Measurements from ENCODE around the gene ADGRL3.

ADGRL3 gene

DNA sequence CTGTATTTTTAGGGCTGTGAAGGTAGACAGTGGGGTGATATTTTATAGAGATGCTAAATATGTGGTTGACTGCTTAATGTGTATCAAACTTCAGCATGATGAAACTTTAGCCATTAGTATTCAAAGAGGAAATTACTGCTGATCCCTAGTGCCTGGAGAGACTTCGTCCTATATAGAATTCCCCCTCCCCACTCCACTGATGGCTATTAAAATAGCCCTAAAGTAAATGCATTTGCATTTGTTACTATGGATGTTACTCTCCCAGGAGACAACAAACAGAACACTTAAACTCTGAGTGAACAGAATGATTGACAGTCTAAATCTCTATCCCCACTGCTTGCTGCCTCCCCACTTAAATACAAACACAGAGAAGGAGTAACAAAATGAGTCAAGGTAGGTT lies 39.1 kb downstream of the ADGRL3 start:
- DNase-seq (ENCODE audit: extremely low read depth, low read depth): no peak
- TF ChIP-seq, protein P1, sequence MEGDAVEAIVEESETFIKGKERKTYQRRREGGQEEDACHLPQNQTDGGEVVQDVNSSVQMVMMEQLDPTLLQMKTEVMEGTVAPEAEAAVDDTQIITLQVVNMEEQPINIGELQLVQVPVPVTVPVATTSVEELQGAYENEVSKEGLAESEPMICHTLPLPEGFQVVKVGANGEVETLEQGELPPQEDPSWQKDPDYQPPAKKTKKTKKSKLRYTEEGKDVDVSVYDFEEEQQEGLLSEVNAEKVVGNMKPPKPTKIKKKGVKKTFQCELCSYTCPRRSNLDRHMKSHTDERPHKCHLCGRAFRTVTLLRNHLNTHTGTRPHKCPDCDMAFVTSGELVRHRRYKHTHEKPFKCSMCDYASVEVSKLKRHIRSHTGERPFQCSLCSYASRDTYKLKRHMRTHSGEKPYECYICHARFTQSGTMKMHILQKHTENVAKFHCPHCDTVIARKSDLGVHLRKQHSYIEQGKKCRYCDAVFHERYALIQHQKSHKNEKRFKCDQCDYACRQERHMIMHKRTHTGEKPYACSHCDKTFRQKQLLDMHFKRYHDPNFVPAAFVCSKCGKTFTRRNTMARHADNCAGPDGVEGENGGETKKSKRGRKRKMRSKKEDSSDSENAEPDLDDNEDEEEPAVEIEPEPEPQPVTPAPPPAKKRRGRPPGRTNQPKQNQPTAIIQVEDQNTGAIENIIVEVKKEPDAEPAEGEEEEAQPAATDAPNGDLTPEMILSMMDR (IDR thresholded peaks at IDR 0.05; ENCODE audit: low read depth, low read length, missing control alignments): no peak
- H3K4me3 ChIP-seq (replicated peaks; ENCODE audit: low read depth, low read length): no peak overlapping the region

DNA sequence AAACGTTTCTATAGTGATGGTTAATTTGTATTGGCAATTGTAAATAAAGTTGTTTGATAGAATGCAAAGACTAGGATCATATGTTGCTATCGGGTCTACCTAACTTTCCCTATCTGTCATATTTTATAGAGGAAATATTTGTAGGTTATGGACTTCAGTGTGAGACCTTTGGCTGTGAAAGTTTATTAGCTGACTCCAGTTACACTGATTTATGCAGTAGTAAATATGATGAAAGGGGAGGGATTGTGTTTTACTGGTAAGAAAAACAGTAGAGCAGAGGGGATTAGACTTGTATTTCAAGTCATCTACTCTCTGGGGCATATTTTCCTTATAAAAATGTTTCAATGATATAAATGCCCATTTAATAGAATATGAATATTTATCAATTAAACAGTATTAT lies 43.8 kb downstream of the ADGRL3 start:
- H3K4me3 ChIP-seq (replicated peaks; ENCODE audit: low read depth, low read length): no peak overlapping the region
- TF ChIP-seq, protein P1 (IDR thresholded peaks at IDR 0.05; ENCODE audit: low read depth, low read length, missing control alignments): no peak
- no peak for DNase-seq (ENCODE audit: extremely low read depth, low read depth)

DNA sequence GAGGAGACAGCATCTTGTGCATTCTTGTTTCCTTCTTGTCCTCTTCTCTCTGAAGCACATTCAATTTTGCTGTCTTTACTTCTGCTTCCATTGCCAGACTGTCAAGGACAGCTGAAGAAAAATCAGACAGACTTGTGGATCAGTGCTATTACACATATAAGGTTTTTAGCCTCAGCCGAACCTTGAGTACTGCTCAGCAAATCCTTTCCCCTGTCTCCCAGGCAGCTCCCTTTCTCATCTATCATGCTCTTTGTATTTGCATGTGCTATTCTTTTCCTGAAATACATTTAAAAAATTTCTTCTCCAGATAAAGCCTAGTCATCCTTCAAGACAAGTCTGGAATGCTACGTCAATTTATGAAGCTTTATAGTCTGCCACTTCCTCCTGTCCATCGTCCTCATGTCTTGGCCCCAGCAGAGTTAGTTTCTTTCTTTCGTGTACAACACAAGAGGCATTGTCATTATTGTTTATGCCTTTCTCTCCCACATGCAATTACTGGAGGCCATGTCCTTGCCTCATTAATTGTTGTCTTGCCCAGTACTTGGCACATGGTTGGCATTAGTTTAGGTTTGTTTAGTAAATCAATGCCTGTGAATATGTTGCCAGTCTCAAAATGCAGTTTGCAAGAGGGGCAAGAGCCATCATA lies 45.1 kb downstream of the ADGRL3 start:
- TF ChIP-seq, protein P1 (IDR thresholded peaks at IDR 0.05; ENCODE audit: low read depth, low read length, missing control alignments): no peak
- no peak overlapping the region for H3K4me3 ChIP-seq (replicated peaks; ENCODE audit: low read depth, low read length)
- no peak for DNase-seq (ENCODE audit: extremely low read depth, low read depth)

DNA sequence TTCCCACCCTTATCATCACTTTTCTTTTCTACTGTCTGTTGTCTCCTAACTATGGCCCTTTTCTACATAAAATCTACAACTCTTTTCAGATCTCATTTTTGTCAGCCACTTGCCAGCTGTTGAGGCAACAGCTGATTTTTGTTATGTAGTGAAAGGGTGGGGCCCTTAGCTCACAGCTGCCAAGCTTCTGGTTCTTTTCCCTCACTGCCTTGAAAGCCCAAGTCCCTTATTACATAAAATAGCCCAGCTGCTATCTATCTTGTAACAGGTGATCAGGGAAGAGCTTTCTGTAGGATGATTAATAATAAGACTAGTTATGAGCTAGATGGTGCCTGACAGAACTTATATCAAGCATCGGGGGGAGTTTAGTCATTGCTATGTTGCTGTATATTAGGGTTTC lies 45.9 kb downstream of the ADGRL3 start:
- TF ChIP-seq, protein P1 (IDR thresholded peaks at IDR 0.05; ENCODE audit: low read depth, low read length, missing control alignments): no peak
- no peak for DNase-seq (ENCODE audit: extremely low read depth, low read depth)
- H3K4me3 ChIP-seq (replicated peaks; ENCODE audit: low read depth, low read length): no peak overlapping the region

DNA sequence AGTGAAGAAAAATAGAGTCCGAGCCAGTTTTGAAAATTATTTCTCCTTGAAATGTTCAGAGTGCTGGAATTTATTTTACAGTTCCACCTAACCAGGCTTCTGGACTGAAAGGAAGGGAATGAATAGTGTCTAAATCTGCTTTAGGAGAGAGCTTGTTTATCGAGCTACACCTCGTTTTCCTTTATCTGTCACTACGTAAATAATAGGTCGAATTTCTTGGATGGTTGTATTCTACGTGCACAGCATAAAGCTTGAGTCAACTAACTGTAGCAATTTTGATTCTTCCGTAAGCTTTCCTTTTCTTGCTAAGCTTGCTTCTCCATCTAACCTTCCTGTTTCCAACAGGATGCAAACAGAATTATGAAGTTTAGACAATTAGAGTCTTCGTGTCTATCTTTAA lies 48.6 kb downstream of the ADGRL3 start:
- TF ChIP-seq, protein P1 (IDR thresholded peaks at IDR 0.05; ENCODE audit: low read depth, low read length, missing control alignments): no peak
- no peak for DNase-seq (ENCODE audit: extremely low read depth, low read depth)
- no peak overlapping the region for H3K4me3 ChIP-seq (replicated peaks; ENCODE audit: low read depth, low read length)

DNA sequence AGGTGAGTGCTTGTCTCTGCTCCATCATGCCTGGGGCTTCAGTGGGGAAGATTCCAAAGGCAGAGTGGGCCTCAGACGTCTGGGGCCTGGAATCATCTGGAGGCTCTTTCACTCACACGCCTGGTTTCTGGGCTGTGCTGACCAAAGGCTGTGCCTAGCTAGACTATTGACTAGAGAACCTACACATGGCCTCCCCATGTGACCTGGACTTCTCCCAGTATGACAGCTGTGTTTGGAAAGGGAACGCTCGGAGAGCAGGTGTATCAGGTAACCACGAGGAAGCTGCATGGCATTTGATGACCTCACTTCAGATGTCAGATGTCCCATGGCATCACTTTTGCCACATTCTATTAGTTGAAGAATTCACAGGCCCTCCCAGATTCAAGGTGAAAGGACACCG lies 51.0 kb downstream of the ADGRL3 start:
- TF ChIP-seq, protein P1 (IDR thresholded peaks at IDR 0.05; ENCODE audit: low read depth, low read length, missing control alignments): no peak
- no peak for DNase-seq (ENCODE audit: extremely low read depth, low read depth)

DNA sequence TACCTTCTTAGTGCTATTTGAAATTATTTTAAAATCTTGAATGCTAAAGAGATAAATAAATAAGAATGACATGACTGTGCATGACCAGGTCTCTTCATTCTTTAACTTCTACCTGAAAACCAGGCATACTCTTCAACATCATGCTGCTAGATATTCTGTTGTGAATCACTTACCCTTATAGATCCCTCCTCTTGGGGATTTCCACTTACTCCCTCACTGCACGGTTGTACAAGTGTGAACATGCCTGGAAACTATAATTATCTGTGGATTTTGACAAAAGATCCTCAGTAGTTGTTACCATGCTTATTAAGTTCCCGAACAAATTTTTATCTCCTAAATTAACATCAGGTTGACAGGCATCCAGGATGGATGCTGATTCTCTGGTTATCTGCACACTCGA lies 54.3 kb downstream of the ADGRL3 start:
- no peak for DNase-seq (ENCODE audit: extremely low read depth, low read depth)
- H3K4me3 ChIP-seq (replicated peaks; ENCODE audit: low read depth, low read length): no peak overlapping the region
- TF ChIP-seq, protein P1 (IDR thresholded peaks at IDR 0.05; ENCODE audit: low read depth, low read length, missing control alignments): no peak

More for the DNA sequence above, 51.0 kb downstream of the ADGRL3 start:
- H3K4me3 ChIP-seq (replicated peaks; ENCODE audit: low read depth, low read length): no peak overlapping the region
